Uterus (tissue), 4 donors: ENCODE data around the gene NRXN2. TPM values are rescaled to one million over a fixed set of nuclear protein-coding genes. Genes with fewer than 3 reads are reported as not detected.
A peak's percentile ranks its signal among the peaks of the same experiment; 100 is the strongest.

Experiments
- DNase-seq, 2 donors: peaks; one replicate each; pipeline ENCODE4 v3.0.0-alpha.2; 2019 to 2020
- H3K27ac ChIP-seq, 2 donors: fragments of 200-600 bp; sonication (generic); 1 replicate in 1 of 2; 2 replicates in 1 of 2; pipeline ENCODE4 v1.5.1; 2016 to 2018
- H3K27me3 ChIP-seq, 2 donors: fragments of 200-600 bp; sonication (generic); one replicate each; pipeline ENCODE4 v1.5.1; 2018 to 2019; ENCODE audit warnings: control low read depth in 1 of 2
- H3K36me3 ChIP-seq, 2 donors: fragments of 200-600 bp; sonication (generic); one replicate each; pipeline ENCODE4 v1.5.1; 2019; ENCODE audit warnings: control low read depth in 1 of 2
- H3K4me1 ChIP-seq, 2 donors: fragments of 200-600 bp; sonication (generic); one replicate each; pipeline ENCODE4 v1.5.1; 2018 to 2019; ENCODE audit warnings: control low read depth in 1 of 2
- H3K4me3 ChIP-seq, 2 donors: fragments of 200-600 bp; sonication (generic); 1 replicate in 1 of 2; 2 replicates in 1 of 2; pipeline ENCODE4 v1.5.1; 2018 to 2019; ENCODE audit warnings: mild to moderate bottlenecking in 1 of 2
- H3K9me3 ChIP-seq, 2 donors: fragments of 200-600 bp; sonication (generic); one replicate each; pipeline ENCODE4 v1.5.1; 2019; ENCODE audit warnings: control low read depth in 1 of 2
- CTCF ChIP-seq, 4 experiments: fragments of 200-600 bp in 2 of 4; fragments of 450-650 bp in 2 of 4; sonication (generic) in 2 of 4; IDR thresholded peaks; one replicate each; pipeline ENCODE4 v1.5.1; 2016 to 2019; ENCODE audit warnings: antibody characterized with exemption in 4 of 4, mild to moderate bottlenecking in 2 of 4, moderate library complexity in 1 of 4
- POLR2A ChIP-seq, 2 donors: fragments of 450-650 bp; IDR thresholded peaks; one replicate each; pipeline ENCODE4 v1.6.1; 2016; ENCODE audit warnings: antibody characterized with exemption in 2 of 2, mild to moderate bottlenecking in 1 of 2, moderate library complexity in 1 of 2
- intact Hi-C: fragments of 100-400 bp; cut with DNase I; formaldehyde crosslinking; loops from one replicate; pipeline ENCODE4 v1.15.1; 2023; ENCODE audit warnings: low total_unique reads
- total RNA-seq, 4 donors: library from RNA; depleted of rRNA in 3 of 4; stranded (reverse); fragments of >200 nt in 3 of 4; gene quantifications; one replicate each; pipeline versions ENCODE4 v1.1.0 to v1.2.4, GENCODE V29; 2014 to 2023
- donor health status: DM: yes; HTN: yes; CAD: no.

NRXN2 gene
- total RNA-seq, 4 donors from 2014 or later: 0.88 to 48.4 (median 12.6) TPM

GRCh38 chr11:64758330-64759079 is 35.5 kb upstream of the NRXN2 start:
- Histone ChIP-seq H3K27me3 (no peaks in the 10 kb centered on the region), H3K4me3 (no peak overlapping the region), H3K4me1 (peaks cover 9% of the 10 kb centered on the region in 2 donors), H3K36me3 (no peaks in the 10 kb centered on the region), H3K27ac (peak overlapping the region; percentile 77), H3K9me3 (no peaks in the 10 kb centered on the region)
- TF ChIP-seq POLR2A (IDR thresholded peaks at IDR 0.05) (no peak), CTCF (IDR thresholded peaks at IDR 0.05) (no peak)
- no peak for DNase-seq
- intact Hi-C loops: no loop called here

DNA sequence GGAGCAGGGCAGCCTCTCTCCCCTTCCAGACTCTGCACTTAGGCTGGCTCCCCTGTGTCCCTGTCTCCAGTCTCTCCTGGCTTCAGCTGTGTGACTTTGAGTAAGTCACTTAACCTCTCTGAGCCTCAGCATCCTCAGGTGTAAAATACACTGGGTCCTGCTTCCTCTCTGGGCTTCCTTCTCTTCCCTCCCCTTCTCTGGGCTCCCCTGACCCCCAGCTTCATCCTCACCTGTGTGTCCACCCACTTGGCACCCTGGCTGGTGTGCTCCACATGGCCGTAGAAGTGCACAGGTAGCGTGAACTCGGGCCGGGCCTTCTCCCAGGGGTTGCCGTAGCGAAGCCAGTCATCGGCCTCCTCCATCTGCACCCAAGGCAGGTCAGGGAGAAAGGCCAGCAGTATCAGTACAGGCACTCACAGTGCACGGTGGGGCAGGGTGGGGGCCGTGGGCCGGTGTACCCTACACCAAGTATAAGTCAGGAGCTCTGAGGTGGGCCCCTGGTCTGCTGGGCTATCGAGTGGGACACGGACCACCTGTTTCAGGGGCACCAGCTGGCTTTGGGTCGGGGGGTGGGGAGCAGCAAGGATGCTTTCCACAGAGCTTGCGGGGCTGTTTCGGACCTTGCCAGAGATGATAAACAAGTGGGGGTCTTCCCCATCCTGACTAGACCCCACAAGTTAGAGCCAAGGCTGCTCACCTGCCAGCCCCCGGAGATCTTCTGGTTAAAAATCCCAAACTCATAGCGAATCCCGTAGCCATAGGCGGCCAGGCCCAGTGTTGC is 34.7 kb upstream of the NRXN2 start:
- Histone ChIP-seq H3K4me1 (peaks cover 6 to 9% of the 10 kb centered on the region in 2 donors), H3K4me3 (no peak overlapping the region), H3K9me3 (no peaks in the 10 kb centered on the region), H3K27ac (no peak overlapping the region), H3K36me3 (no peaks in the 10 kb centered on the region), H3K27me3 (no peaks in the 10 kb centered on the region)
- TF ChIP-seq CTCF (IDR thresholded peaks at IDR 0.05) (no peak), POLR2A (IDR thresholded peaks at IDR 0.05) (no peak)
- peak in 1 of 2 donors; percentile 13 for DNase-seq
- intact Hi-C loops: no loop called here

- no peak for DNase-seq
- Histone ChIP-seq H3K36me3 (no peaks in the 10 kb centered on the region), H3K9me3 (no peaks in the 10 kb centered on the region), H3K27ac (no peak overlapping the region), H3K4me3 (no peak overlapping the region), H3K27me3 (no peaks in the 10 kb centered on the region), H3K4me1 (peaks cover 6 to 9% of the 10 kb centered on the region in 2 donors)
- TF ChIP-seq POLR2A (IDR thresholded peaks at IDR 0.05) (no peak), CTCF (IDR thresholded peaks at IDR 0.05) (no peak)
- intact Hi-C loops: no loop called here
Observed at GRCh38 chr11:64755681-64756361, 32.8 kb upstream of the NRXN2 start.

DNA sequence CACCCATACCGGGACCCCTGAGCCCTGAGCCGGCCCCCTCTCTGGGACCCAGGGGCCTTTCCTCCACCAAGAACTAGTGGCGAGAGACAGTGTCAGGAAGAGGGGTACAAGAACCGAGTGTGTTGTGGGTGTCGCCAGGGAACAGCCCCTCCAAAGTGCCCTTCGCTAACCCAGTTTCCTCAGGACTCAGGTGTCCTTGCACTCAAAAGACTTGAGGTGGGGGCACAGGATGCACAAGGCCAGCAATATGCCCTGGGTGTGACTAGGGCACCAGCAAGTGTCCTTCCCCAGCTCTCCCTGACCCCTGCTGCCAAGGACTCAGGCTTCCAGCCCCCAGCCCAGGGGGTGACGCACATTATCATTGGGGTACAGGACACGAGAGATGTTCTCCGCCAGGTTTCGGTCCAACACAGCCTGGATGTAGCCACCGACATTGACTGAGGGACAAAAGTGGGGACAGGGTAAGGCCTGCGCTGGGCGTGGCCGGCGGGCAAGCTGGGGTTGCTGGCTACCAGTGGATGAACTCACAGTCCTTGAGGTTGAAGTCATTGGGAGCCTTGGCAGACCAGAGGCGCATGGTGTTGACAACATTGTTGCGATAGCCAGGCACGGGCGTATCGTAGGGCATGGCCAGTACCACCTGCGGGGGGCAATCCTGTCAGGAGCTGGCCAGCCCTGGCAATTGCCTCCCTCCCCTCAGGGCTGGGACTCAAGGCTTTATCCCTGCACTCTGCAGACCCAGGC is 32.1 kb upstream of the NRXN2 start:
- H3K4me3 ChIP-seq: no peak overlapping the region
- TF ChIP-seq CTCF (IDR thresholded peaks at IDR 0.05) (no peak), POLR2A (IDR thresholded peaks at IDR 0.05) (no peak)
- H3K4me1 ChIP-seq: peaks cover under 1 to 2% of the 10 kb centered on the region in 2 donors
- no peaks in the 10 kb centered on the region for H3K27me3 ChIP-seq
- intact Hi-C loops: no loop called here
- no peaks in the 10 kb centered on the region for H3K36me3 ChIP-seq
- no peak overlapping the region for H3K27ac ChIP-seq
- no peaks in the 10 kb centered on the region for H3K9me3 ChIP-seq
- DNase-seq: no peak
